RPMI8226 (cell line): Measurements from ENCODE around the gene SMYD3.

Source experiments
- DNase-seq: peaks from one replicate; pipeline ENCODE4 v3.0.0-alpha.2; 2015

The SMYD3 gene

DNA sequence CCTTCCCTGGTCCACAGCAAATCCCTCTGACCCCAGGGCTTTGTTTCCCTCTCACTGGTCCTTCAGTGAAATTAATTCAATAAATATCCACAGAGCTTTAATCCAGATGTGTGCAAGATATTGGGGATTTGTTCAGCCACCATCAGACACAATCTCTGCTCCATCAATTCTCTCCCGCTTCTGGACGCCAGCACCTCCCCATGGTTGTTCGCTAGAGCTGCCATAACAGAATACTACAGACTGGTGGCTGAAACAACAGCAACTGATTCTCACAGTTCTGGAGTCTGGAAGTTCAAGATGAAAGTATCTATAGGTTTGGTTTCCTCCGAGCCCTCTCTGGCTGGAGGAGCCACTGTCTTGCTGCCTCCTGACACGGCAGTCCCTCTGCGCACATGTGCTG is 303.9 kb downstream of the SMYD3 start:
- DNase-seq, result no peak

DNA sequence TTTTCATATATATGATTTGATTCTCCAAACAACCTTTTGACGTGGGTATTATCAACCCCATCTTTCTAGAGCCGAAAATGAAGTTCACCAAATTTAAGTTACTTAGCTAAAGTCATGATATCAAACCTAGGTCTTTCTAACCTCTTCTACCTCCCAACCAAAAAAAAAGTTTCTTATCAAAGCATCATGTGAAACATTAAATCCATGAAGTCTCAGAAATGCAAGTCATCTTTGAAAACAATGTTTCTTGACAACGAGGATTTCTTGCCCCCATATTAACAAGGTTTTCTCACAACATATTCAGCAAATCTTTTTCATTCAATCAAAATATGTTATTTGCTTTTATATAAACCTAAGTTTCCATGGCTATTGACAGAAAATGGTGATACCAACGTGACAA is 306.3 kb downstream of the SMYD3 start:
- no peak for DNase-seq

DNA sequence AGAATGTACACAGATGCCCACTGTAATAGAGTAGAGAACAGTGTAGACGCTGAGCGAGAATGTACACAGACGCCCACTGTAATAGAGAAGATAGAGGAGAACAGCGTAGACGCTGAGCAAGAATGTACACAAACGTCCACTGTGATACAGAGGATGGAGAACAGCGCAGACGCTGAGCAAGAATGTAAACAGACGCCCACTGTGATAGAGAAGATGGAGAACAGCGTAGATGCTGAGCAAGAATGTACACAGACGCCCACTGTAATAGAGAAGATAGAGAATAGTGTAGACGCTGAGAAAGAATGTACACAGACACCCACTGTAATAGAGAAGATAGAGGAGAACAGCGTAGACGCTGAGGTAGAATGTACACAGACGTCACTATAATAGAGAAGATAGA is 306.9 kb downstream of the SMYD3 start:
- no peak for DNase-seq

DNA sequence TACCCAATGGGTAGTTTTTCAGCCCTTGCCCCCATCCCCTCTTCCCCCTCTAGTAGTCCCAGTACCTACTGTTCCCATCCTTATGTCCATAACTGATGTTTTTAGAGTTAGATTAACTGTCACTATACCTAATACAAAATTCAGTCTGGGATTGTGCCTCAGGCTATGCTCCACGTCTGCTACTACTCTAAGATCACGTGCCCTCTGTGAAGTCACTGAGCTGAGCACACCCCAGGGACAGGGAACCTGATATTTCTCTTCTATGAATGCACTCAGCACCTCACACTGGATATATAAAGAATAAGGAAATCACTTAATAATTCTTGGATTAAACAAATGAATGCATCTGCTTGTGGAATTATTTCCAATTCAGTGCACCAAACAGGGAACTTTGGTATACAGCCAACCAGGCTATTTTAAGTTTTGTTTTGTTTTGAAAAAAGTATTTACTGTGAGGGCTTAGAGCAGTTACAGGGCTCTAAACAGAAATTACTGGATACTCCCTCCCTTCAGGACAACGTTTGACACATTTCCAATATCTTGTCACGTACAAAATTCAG is 307.9 kb downstream of the SMYD3 start:
- no peak for DNase-seq

DNA sequence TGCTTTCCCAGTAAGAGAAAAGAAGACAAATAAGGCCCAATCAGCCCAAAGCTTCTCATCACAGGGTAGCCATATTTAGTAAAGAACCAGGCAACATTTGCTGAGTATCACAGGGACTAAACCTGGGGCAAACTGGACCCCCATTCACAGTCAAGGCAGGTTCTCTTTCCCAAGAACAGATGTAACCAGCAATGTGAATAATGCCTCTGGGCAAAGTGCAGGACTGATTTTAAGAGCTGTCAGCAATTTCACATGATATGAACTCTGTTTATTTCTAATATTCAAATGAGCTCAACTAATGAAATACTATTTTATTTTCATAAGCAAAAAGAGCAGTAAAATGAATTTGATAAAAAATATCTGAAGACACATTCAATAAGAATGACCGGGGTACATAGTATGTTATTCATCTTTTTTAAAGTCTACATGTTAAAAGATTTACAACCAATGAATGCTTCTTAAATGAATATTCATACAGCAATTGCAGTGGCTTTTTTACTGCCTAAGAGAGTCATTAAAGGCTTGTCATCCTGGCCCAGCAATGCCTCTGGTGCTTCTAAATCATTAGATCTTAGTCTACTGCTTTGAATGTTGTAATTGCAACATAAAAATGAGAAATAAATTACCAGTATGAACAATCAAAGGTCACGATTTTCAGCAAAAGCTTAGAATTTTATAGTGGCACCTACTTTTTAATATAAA is 308.8 kb downstream of the SMYD3 start:
- DNase-seq, result no peak

DNA sequence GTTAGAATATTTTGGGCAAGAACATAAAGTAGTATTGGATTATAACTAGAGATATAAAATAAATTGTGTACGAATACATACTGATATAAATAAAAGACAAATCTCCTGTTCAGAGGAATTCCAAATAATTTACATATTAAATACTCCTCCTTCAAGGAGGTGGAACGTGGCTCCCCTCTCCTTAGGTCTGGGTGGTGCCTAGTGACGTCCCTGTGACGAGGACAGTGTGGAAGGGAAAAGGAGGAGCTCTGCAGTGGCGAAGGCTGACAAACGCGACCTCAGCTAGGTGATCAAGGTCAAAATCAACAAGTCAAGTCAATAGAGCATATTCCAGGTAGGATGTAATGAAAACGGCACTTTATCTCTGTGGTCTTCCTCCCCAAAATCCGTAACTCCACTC is 310.0 kb downstream of the SMYD3 start:
- no peak for DNase-seq

DNA sequence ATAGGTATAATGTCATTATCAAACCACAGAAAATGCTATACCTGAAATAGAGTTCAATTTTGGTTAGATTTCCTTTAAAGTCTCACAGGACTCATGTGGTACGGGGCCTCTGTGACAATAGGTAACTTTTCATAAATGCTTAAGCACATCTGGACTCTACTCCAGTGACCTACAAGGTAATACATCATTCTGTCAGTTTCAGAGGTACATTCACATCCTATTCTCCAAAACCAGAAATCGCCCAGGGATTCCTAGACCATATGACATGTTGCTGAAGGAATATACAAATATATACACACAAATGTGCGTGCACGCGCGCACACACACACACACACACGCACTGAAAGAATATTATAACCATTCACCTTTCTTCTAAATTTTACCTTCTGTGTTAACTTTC is 311.8 kb downstream of the SMYD3 start:
- DNase-seq, result no peak

DNA sequence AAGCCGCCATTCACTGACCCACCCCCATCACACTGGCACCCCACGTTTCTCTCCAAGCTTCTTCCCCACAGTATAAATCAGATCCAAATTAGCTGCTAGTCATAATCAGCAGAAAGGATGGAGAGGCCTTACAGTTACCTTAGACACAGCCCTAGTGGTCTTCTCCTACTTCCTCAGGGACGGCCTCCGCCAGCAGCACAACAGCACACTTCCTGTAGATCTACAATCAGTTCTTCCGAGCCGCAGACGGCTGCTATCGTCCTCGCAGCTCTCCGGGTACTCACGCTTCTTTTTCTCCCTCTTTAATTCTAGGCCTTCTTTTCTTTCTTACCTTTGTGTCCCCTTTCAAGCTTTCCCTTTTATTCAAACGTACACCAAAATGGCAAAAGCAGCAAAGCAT is 313.5 kb downstream of the SMYD3 start:
- no peak for DNase-seq

DNA sequence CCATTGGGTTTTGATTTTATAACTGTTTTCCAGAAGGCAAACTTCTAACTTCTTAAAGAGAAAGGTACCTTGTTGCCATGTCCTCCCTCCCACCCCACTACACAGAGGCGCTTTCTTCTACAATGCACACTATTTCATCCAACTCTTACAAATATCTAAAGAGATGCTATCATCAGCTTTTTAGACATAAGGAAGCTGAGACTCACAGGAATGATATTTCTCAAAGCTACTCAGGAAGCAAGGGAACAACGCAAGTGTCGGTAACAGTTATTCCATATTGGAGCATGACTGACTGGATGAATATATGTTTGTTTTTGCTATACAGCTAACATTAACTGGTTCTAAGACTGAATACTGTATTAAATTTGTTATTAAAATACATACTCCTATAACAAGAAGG is 318.0 kb downstream of the SMYD3 start:
- DNase-seq, result no peak

DNA sequence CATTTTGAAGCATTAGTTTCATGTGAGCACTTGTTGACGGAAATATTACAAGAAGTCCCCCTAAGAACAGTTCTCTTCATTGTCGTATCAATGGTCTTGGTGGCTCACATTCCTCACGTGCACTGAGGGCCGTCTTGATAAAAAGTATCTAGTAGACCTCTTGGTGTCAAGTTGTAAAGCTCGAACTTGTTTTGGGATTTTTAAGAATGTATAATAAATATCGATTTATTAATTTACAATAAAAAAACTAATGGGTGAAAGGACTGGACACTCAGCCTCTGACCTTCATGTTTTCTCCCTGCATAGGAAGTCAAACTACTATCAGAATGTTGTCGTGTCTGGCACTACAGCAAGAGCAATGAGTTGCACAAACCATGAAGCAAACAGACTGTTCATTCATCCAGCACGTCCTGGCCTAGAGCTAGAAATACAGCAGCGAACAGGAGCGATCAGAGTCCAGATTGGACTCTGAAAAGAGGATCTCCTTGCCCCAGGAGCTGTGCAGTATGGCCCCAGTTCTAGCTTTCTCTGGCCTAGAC is 319.2 kb downstream of the SMYD3 start:
- DNase-seq, result no peak

DNA sequence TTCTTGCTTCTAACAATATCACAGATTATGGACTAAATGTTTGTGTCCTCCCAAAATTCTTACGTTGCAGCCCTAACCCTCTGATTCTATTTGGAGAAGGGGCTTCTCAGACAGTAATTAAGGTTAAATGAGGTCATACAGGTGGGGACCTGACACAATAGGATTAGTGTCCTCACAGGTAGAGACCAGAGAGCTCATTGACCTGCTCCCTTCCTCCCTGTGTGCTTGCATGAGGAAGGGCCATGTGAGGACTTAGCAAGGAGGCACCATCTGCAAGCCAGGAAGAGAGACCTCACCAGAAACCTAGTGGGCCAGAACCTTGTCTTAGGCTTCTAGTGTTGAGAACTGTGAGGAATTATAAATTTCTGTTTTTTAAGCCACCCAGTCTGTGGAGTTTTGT is 322.6 kb downstream of the SMYD3 start:
- no peak for DNase-seq

DNA sequence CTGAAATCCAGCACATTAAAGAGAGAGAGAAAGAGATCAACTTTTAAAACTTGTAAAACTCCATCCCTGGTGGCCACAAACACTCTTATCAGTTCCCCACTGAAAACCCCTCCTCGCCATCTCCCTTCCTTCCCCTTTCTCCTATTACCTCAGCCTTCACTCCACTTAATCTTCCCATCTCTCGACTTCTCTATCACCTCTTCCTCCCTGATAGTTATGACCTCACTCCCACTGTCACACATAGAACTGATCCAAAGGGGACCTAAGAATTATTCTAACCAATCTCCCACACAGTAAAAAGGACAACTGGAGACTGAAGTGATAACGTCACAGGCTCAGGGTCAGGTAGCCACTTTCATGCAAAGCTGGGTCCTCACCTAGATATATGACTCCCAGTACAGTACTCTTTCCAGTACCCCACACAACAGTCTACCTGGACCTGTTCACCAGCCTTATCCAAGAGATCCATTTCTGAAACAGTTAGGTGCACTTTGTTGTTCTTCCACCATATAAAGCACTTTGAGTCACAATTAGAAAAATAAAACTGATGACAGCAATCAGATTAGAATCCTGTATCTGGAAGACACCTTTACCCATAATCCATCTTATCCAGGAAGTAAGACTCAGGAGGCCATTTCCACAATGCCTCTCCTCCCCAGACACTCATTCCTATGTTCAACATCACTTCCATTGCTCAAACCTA is 324.8 kb downstream of the SMYD3 start:
- no peak for DNase-seq

DNA sequence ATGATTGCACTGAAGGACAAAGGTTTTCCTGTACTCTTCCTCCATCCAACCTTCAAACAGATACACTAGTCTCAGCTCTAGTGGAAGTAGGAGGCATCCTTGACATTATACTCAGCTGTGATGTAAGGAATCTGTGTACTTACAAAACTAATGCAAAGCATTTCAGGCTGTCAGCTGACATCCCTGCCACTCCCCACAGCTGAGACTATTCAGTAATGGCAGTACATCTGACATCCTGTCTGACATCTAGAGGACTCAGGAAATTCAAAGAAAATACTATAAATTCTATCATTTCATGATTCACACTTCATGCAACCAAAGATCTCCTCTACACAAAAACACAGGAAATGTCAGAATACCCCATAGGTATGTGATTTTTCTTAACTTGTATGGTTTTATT is 325.8 kb downstream of the SMYD3 start:
- no peak for DNase-seq

DNA sequence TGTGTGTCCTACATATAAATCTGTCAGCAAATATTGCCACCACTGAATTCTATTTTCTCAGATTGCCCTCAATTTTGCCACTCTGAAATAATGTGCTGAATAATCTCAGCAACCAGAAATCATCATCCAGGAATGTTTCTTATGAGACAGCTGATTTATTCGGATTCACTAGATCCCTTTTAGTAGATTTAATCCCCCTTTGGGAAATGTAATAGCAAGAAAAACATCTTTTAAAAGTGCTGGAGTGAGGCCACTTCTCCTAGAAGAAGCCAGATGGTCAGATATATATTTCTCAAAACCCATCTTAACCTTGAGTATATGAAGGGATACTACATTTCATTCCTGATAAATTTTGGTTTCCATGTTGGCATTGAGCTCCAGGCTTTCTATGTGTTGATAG is 327.7 kb downstream of the SMYD3 start:
- DNase-seq, result no peak

DNA sequence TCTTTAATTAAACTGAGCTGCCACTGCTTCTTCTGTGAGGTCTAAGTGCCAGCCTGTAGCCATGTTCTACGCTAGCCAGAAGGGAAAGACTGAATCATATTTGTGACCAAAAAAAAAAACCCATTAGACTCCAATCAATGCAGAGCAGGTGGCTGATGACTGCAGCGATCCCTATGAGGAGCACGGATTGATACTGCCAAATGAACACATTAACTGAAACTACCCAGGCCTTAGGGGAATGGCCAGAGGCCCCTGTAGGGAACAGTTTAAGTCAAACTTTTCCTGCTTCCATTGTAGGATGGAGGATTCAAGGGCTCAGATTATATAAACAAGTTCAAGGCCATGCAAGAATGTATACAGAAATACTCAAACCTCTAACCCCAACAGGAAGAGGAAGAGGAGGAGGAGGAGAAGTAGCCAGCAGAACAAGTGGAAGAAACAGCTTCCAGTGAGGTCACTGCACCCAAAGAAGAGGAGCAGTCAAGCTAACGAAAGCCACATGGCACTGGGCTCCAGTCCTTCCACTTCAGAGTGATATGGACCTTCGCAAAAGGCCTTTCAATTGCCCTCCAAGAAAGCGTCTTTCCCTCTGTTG is 328.3 kb downstream of the SMYD3 start:
- no peak for DNase-seq

DNA sequence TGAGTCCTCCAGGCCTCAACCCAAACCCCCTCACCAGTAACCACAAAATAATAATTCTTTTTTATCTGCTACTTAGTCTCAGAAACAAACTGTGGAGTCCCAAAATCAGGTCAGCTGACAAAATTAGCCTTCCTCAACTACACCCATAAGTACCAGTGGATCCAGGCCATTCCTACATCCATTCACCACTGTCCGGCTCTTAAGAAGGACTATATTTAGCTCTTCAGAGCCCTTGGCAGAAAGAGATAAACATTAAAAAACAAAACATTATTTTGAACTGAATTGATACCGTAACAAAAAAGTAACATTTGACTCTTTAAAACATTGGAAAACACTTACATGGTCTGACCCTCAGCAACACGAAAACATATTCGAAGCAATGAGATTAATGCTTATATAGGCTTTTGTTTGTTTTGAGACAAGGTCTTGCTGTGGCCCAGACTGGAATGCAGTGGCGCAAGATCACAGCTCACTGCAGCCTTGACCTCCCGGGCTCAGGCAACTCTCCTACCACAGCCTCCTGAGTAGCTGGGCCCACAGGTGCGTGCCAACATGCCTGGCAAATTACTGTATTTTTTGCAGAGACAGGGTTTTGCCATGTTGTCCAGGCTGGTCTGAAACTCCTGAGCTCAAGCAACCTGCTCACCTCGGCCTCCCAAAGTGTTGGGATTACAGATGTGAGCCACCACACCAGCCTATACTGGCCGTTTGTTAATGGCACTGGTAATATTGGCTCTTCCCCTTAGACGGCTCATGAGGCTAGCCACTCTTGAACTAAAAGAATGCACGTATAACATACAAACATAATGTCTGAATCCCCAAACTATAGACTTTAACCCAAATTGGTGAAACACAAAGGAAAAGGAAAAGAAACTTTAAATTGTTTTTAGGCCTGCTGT is 330.7 kb downstream of the SMYD3 start:
- no peak for DNase-seq

DNA sequence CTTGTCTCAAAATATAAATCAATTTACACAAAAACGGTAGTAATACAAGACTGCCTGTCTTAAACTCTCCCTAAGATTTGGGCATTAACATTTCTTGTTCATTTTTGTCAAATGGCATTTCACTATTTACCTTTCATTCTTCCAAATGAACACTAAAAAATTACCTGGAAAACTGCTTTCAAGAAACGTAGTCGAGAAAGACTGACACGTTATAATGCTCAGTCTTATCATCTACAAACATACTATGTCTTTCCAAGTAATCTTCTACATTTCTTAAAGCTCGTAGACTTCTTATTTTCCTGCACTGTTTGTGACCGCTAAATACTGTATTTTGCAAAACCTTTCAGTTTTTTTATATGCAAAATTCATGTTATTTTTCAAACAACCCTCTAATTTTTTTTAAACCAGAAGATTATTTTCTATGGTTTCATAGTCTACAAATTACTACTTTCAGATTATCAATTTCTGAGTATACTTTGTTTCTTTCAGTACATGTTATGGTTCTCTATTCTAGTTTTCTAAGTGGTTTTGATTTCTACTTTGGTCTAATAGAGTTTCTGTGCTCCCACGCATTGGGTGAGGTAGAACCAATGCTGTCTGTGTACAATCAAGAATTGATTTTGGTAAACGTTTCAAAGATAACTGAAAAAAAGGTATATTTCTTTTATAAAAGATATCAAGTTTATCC is 336.4 kb downstream of the SMYD3 start:
- DNase-seq, result no peak

DNA sequence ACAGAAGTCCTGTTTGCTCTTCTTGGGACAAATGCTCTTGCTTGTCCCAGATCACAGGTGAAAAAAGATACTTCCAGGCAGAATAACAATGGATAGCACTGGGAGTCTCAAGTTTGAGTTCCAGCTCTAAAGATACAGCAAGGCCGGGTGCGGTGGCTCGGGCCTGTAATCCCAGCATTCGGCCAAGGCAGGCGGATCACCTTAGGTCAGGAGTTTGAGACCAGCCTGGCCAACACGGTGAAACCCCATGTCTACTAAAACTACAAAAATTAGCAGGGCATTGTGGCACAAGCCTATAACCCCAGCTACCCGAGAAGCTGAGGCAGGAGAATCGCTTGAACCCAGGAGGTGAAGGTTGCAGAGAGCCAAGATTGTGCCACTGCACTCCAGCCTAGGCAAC is 337.6 kb downstream of the SMYD3 start:
- no peak for DNase-seq

DNA sequence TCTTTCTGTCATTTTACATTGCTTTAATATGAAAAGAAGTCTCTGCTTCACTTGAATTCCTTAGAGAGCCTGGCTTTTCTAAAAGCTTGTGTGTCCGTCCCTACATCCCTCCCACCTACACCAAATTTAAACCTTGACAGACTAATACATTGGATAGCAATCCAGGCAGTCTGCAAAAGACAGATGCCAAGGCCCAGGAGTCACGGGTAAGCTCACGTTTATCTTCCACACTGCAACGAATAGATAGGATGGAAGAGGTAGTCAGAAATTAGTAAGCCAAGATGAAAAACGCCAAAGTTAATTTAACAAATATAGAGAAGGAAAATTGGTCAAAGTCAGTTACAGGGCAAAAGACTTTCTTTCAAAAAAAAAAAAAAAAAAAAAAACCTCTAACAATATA is 338.1 kb downstream of the SMYD3 start:
- no peak for DNase-seq

DNA sequence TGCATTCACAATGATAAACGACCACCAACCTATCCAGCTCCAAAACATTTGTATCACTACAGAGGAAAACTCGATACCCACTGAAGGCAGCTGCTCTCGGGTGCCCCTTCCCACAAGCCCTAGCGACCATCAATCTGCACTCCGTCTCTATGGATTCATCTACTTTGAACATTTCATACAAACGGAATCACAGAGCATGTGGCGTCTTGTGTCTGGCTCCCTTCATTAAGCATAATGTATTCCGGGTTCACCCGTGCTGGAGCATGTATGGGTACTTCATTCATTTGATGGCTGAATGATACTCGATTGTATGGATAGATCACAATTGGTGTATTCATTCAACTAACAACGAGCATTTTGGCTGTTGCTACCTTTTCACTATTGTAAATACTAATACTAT is 340.2 kb downstream of the SMYD3 start:
- no peak for DNase-seq

DNA sequence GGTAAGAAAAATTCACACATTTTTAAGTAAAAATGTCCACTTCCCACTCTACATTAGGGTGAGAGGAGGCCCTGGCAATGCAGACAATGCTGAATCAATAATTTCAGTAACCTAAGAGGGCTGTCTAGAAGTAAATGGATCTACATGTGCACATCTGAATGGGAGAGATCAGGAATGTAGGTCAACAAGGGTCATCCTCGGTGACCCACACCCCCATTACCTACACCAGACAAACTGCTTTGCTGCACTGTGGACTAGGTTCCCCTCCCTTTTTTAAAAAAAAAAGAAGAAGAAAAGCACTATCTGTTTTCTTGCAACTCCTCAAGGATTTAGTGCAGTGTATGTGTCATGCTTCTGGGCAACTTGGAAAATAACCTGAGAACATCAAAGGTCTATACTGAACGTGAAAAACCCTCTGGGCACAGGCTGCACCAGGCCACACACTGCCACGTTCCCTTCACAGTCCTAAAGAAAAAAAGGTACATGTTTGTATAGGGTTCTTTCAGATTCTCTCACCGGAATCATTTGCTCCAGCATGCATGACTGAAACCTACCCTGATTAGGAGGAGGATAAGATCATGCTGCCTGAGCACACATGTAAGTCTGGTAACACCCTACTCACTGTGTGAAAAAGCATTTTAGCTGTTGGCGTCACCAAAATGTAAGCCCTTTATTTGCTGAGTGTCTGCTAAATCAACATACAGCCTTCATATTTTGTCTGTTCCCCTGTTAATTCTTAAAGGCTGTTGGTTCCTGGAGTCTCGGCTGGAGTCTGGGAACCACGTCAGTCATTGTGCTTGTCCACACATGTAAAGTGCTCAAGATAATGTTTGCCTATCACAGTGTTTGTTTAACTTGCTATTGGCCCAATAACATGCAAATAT is 341.0 kb downstream of the SMYD3 start:
- no peak for DNase-seq
